CD14-positive monocyte (primary cell): ENCODE results near the gene MICU1. TPM values are rescaled to one million over a fixed set of nuclear protein-coding genes. Genes with fewer than 3 reads are reported as not detected.
"Not testable (repeated sequence)": the region's sequence is repeated elsewhere in the genome, so short reads cannot be mapped to it uniquely, and the experiment has no call there.

Experiments used
- DNase-seq, 3 donors: peaks; one replicate each; pipeline ENCODE4 v3.0.0-alpha.2; 2011 to 2022
- H2AFZ ChIP-seq: 2 replicates; pipeline ENCODE4 v1.6.0; 2012; ENCODE audit warnings: mild to moderate bottlenecking, low read depth, low read length, inconsistent platforms; ENCODE audit not compliant: insufficient read depth, poor library complexity, severe bottlenecking
- H3K27ac ChIP-seq, 2 donors: 1 replicate in 1 of 2; 2 replicates in 1 of 2; pipeline ENCODE4 v1.5.1; 2012 to 2013; ENCODE audit warnings: low read length in 2 of 2, control low read depth in 1 of 2, inconsistent platforms in 1 of 2, low read depth in 1 of 2, mild to moderate bottlenecking in 1 of 2
- H3K27me3 ChIP-seq, 2 donors: one replicate each; pipeline versions ENCODE4 v1.6.0 to v1.6.1; 2011 to 2013; ENCODE audit warnings: low read length in 2 of 2; ENCODE audit not compliant: control insufficient read depth in 2 of 2, insufficient read depth in 2 of 2
- H3K36me3 ChIP-seq, 2 donors: replicated peaks in 1 of 2; 1 replicate in 1 of 2; 2 replicates in 1 of 2; pipeline versions ENCODE4 v1.5.1 to v1.6.1; 2012 to 2013; ENCODE audit warnings: low read length in 2 of 2, control low read depth in 1 of 2, inconsistent platforms in 1 of 2, mild to moderate bottlenecking in 1 of 2; ENCODE audit not compliant: insufficient read depth in 2 of 2, control insufficient read depth in 1 of 2
- H3K4me1 ChIP-seq, 2 donors: 1 replicate in 1 of 2; 2 replicates in 1 of 2; pipeline versions ENCODE4 v1.5.1 to v1.6.1; 2012 to 2013; ENCODE audit warnings: low read length in 2 of 2, control low read depth in 1 of 2, inconsistent platforms in 1 of 2, mild to moderate bottlenecking in 1 of 2, moderate library complexity in 1 of 2; ENCODE audit not compliant: insufficient read depth in 2 of 2, control insufficient read depth in 1 of 2
- H3K4me2 ChIP-seq: replicated peaks from 2 replicates; pipeline ENCODE3; 2012; ENCODE audit warnings: low read length, moderate library complexity, mild to moderate bottlenecking; ENCODE audit not compliant: poor library complexity, severe bottlenecking; ENCODE audit errors: extremely low read depth
- H3K4me3 ChIP-seq, 3 experiments: fragments of 200-600 bp in 1 of 3; sonication (generic) in 1 of 3; replicated peaks in 1 of 3; 1 replicate in 2 of 3; 2 replicates in 1 of 3; pipeline ENCODE4 v1.5.1; 2011 to 2013; ENCODE audit warnings: low read length in 3 of 3, mild to moderate bottlenecking in 3 of 3, control low read depth in 2 of 3, low read depth in 2 of 3, inconsistent platforms in 1 of 3, moderate library complexity in 1 of 3
- H3K79me2 ChIP-seq: 2 replicates; pipeline ENCODE4 v1.6.0; 2012; ENCODE audit warnings: mild to moderate bottlenecking, control low read depth, inconsistent platforms, low read length, moderate library complexity; ENCODE audit not compliant: insufficient read depth
- H3K9ac ChIP-seq: 2 replicates; pipeline ENCODE4 v1.6.0; 2017; ENCODE audit warnings: low read length, mild to moderate bottlenecking; ENCODE audit not compliant: insufficient read depth, poor library complexity, severe bottlenecking
- H3K9me3 ChIP-seq, 2 donors: replicated peaks in 1 of 2; 1 replicate in 1 of 2; 2 replicates in 1 of 2; pipeline versions ENCODE4 v1.5.1 to v1.6.1; 2012 to 2013; ENCODE audit warnings: low read length in 2 of 2, control low read depth in 1 of 2; ENCODE audit not compliant: control insufficient read depth in 1 of 2, insufficient read depth in 1 of 2
- H4K20me1 ChIP-seq: 2 replicates; pipeline ENCODE4 v1.6.0; 2012; ENCODE audit warnings: mild to moderate bottlenecking, low read length, control low read depth, moderate library complexity; ENCODE audit not compliant: insufficient read depth
- H3K27ac Mint-ChIP-seq, 7 donors: one replicate each; pipeline ENCODE4 v1.8.0; 2020; ENCODE audit warnings: mild to moderate bottlenecking in 7 of 7, mixed read lengths in 7 of 7, moderate library complexity in 6 of 7, inconsistent platforms in 2 of 7
- H3K27me3 Mint-ChIP-seq, 3 donors: one replicate each; pipeline ENCODE4 v1.8.0; 2021 to 2022; ENCODE audit warnings: low read depth in 3 of 3, mild to moderate bottlenecking in 3 of 3, mixed read lengths in 3 of 3, moderate library complexity in 3 of 3, inconsistent platforms in 1 of 3
- H3K36me3 Mint-ChIP-seq, 2 donors: one replicate each; pipeline ENCODE4 v1.8.0; 2020; ENCODE audit warnings: mixed read lengths in 2 of 2, inconsistent platforms in 1 of 2, mild to moderate bottlenecking in 1 of 2
- H3K4me1 Mint-ChIP-seq: one replicate; pipeline ENCODE4 v1.8.0; 2020; ENCODE audit warnings: mild to moderate bottlenecking, mixed read lengths
- H3K4me3 Mint-ChIP-seq, 2 donors: one replicate each; pipeline ENCODE4 v1.8.0; 2020; ENCODE audit warnings: mild to moderate bottlenecking in 2 of 2, mixed read lengths in 2 of 2, moderate library complexity in 1 of 2
- H3K9me3 Mint-ChIP-seq, 7 donors: one replicate each; pipeline ENCODE4 v1.8.0; 2020 to 2022; ENCODE audit warnings: mixed read lengths in 7 of 7, mild to moderate bottlenecking in 6 of 7, moderate library complexity in 6 of 7, inconsistent platforms in 2 of 7
- WGBS: methylation state at CpG from one replicate; pipeline ENCODE4 v1.1.5; 2013; ENCODE audit warnings: missing lambda C conversion rate; ENCODE audit not compliant: insufficient coverage; 5-methylcytosine and 5-hydroxymethylcytosine counted together
- intact Hi-C, 2 donors: fragments of 100-400 bp; cut with micrococcal nuclease; formaldehyde crosslinking; loops; one replicate each; pipeline versions ENCODE4 v1.15.0 to v1.15.1; 2023
- polyA minus RNA-seq: library from RNA; depleted of rRNA, polyadenylated mRNA; stranded (reverse); fragments of >200 nt; gene quantifications from 2 replicates; pipeline ENCODE4 v1.2.3, GENCODE V29; 2012
- polyA plus RNA-seq, 3 donors: library from polyadenylated mRNA; depleted of rRNA in 1 of 3; unstranded in 2 of 3; stranded (reverse) in 1 of 3; fragments of 300-500 nt in 2 of 3; fragments of >200 nt in 1 of 3; fragmentation: Illumina TruSeq in 2 of 3; gene quantifications; 1 replicate in 2 of 3; 2 replicates in 1 of 3; pipeline ENCODE4 v1.2.3, GENCODE V29; 2012 to 2021
- total RNA-seq, 12 experiments: library from RNA in 1 of 12; stranded (reverse) in 1 of 12; fragments of 120-200 nt in 1 of 12; gene quantifications; one replicate each; pipeline ENCODE4 v1.2.4 and lab custom pipeline; 2013 to 2026; ENCODE audit warnings: mixed read lengths in 6 of 12, inconsistent platforms in 1 of 12
- TF ChIP-seq, protein P1 (sequence below): fragments of 200-600 bp; IDR thresholded peaks from one replicate; pipeline ENCODE4 v1.8.0; 2022; ENCODE audit warnings: antibody characterized with exemption, mild to moderate bottlenecking

The MICU1 gene, protein sequence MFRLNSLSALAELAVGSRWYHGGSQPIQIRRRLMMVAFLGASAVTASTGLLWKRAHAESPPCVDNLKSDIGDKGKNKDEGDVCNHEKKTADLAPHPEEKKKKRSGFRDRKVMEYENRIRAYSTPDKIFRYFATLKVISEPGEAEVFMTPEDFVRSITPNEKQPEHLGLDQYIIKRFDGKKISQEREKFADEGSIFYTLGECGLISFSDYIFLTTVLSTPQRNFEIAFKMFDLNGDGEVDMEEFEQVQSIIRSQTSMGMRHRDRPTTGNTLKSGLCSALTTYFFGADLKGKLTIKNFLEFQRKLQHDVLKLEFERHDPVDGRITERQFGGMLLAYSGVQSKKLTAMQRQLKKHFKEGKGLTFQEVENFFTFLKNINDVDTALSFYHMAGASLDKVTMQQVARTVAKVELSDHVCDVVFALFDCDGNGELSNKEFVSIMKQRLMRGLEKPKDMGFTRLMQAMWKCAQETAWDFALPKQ
- total RNA-seq (2013), result 78.0 TPM
- polyA plus RNA-seq (10 to 100 TPM; 51.1 to 76.4 (median 51.7) TPM), polyA minus RNA-seq (32.1 and 42.0 TPM in 2 replicates), total RNA-seq (lab: John Stamatoyannopoulos, UW) (26.1 to 92.3 (median 70.1) reads per million in 11 experiments)

DNA sequence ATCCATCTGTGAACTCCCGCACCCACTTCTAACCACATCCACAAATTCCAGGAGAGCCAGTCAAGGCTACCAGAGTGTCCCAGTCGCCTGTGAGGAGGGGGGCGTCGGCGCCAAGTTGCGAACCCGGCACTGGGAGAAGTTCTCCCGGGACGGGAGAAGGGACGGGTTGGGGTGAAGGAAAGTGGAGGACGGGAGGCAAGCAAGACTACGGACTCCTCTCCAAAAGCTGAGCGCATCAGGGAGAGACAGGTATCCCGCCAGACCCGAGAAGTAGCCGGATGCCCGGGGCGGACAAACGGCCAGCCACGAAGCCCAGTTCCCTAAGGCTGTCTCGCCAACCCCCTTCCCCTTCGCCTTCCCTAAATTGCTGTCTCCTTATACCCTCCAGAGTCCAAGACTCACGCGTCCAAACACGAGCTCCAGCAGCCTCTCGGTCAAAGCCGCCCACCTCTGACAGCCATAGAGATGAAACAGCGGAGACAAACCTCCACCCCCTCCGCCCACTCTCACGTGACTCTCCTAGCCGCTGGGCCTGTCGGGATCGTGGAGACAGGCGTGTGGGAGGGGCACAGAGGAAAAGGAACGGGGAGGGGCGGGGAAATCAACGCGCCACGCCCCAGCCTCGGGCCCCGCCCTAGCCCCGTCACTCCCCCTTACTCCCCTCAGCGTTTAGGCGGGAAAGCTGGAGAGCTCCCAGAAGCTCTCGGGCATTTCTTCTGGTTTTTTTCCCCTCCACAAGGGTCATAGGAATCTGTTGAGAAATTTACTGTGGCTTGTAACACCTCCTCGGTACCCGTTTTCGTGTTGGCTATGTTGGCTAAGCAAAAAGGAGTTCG lies at the start of gene MICU1:
TSS of gene MICU1 (minus strand) at position 472 of the 836 bp plus-strand sequence. CDS start 59,286 bp downstream, outside the sequence.
- Histone ChIP-seq H3K27ac (peak within 1 kb of the TSS; percentile 91 to 93), H3K9ac (peak within 1 kb of the TSS; percentile 80), H3K4me3 (peak within 1 kb of the TSS; percentile 73 to 100 (median 98)), H3K79me2 (peaks cover 55% of the 10 kb centered on the region), H3K9me3 (no peaks in the 10 kb centered on the region), H3K4me2 (peak within 1 kb of the TSS; percentile 90), H3K36me3 (peaks cover 4 to 5% of the 10 kb centered on the region in 2 donors), H2AFZ (peak within 1 kb of the TSS; percentile 82), H3K4me1 (peaks cover 17 to 31% of the 10 kb centered on the region in 2 donors), H4K20me1 (peaks cover 28% of the 10 kb centered on the region), H3K27me3 (no peaks in the 10 kb centered on the region)
- peak; percentile 91 to 92 (median 92) for DNase-seq
- Mint-ChIP-seq H3K27me3 (no peaks in the 10 kb centered on the region), H3K4me1 (peaks cover 17% of the 10 kb centered on the region), H3K36me3 (peaks cover 4 to 11% of the 10 kb centered on the region in 2 donors), H3K4me3 (peak within 1 kb of the TSS; percentile 97 to 100), H3K27ac (peak within 1 kb of the TSS; percentile 91 to 99 (median 95)), H3K9me3 (peaks cover 0 to 2% (median 0%) of the 10 kb centered on the region in 7 donors)
- under 1% methylated on average over 26 of the region's 49 CpGs for WGBS
- TF ChIP-seq, protein P1, sequence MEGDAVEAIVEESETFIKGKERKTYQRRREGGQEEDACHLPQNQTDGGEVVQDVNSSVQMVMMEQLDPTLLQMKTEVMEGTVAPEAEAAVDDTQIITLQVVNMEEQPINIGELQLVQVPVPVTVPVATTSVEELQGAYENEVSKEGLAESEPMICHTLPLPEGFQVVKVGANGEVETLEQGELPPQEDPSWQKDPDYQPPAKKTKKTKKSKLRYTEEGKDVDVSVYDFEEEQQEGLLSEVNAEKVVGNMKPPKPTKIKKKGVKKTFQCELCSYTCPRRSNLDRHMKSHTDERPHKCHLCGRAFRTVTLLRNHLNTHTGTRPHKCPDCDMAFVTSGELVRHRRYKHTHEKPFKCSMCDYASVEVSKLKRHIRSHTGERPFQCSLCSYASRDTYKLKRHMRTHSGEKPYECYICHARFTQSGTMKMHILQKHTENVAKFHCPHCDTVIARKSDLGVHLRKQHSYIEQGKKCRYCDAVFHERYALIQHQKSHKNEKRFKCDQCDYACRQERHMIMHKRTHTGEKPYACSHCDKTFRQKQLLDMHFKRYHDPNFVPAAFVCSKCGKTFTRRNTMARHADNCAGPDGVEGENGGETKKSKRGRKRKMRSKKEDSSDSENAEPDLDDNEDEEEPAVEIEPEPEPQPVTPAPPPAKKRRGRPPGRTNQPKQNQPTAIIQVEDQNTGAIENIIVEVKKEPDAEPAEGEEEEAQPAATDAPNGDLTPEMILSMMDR, result no peak
- intact Hi-C loops, result loop anchor here (5.0 to 10.0 kb wide), 2 partner anchors 66 to 111 kb away; partner anchors contain the start of gene MCU (in 2 of the 2)

DNA sequence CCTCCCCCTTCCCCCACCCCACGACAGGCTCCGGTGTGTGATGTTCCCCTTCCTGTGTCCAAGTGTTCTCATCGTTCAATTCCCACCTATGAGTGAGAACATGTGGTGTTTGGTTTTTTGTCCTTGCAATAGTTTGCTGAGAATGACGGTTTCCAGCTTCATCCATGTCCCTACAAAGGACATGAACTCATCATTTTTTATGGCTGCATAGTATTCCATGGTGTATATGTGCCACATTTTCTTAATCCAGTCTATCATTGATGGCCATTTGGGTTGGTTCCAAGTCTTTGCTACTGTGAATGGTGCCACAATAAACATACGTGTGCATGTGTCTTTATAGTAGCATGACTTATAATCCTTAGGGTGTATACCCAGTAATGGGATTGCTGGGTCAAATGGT lies 48.3 kb upstream of the MICU1 start:
- H3K4me3 Mint-ChIP-seq, H3K9ac ChIP-seq, H3K27me3 ChIP-seq, H3K27ac Mint-ChIP-seq, H3K4me1 ChIP-seq, H3K4me2 ChIP-seq, H2AFZ ChIP-seq, H3K9me3 Mint-ChIP-seq, DNase-seq, intact Hi-C loops, H4K20me1 ChIP-seq, H3K27me3 Mint-ChIP-seq, H3K36me3 Mint-ChIP-seq, H3K79me2 ChIP-seq, H3K36me3 ChIP-seq, H3K9me3 ChIP-seq, H3K4me3 ChIP-seq, H3K4me1 Mint-ChIP-seq, H3K27ac ChIP-seq: not testable (repeated sequence)
- no CpG with 5 or more reads among the region's 5 CpGs for WGBS
